Activated gamma-delta T cell treated with anti-CD3 and anti-CD28 coated beads, Interleukin-2, amount 50 U/mL, for 16 hours (primary cell): Measurements from ENCODE around the gene BCORL1.

Experiments
- DNase-seq: peaks from one replicate; pipeline ENCODE4 v3.0.0-alpha.2; 2020; ENCODE audit warnings: low read depth

BCORL1 gene

GRCh38 chrX:130012683-130013082 lies 30.2 kb downstream of the BCORL1 start:
- no peak for DNase-seq

GRCh38 chrX:130013661-130014060 lies 31.2 kb downstream of the BCORL1 start:
- no peak for DNase-seq

DNA sequence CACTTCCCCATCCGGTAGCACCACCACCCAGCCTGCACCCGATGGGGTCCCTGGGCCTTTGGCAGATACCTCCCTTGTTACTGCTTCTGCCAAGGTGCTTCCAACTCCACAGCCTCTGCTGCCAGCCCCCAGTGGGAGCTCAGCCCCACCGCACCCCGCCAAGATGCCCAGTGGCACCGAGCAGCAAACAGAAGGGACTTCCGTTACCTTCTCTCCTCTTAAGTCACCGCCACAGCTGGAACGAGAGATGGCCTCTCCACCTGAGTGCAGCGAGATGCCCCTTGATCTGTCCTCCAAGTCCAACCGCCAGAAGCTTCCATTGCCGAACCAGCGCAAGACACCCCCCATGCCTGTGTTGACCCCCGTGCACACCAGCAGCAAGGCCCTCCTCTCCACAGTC lies 31.9 kb downstream of the BCORL1 start:
- no peak for DNase-seq

DNA sequence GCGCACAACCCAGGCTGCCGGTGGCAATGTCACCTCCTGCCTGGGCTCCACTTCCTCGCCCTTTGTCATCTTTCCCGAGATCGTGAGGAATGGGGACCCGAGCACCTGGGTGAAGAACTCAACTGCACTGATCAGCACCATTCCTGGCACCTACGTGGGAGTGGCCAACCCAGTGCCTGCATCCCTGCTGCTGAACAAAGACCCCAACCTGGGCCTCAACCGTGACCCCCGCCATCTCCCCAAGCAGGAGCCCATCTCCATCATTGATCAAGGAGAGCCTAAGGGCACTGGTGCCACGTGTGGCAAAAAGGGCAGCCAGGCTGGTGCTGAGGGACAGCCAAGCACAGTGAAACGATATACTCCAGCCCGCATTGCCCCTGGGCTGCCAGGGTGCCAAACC lies 32.3 kb downstream of the BCORL1 start:
- no peak for DNase-seq

GRCh38 chrX:130015181-130015580 lies 32.7 kb downstream of the BCORL1 start:
- DNase-seq = no peak

DNA sequence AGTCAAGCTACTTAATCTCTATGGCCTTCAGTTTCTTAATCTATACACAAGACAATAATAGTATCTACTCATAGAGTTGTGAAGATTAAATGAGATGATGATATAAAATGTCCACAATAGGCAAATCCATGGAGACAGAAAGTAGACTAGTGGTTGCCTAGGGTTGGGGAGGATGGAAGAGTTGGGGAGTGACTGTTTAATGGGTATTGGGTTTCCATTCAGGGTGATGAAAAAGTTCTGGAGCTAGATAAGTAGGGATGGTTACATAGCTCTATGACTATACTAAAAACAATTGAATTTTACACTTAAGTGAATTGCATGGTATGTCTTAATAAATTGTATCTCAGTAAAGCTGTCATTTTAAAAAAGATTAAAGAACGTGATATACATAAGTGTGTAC lies 35.7 kb downstream of the BCORL1 start:
- DNase-seq = no peak

GRCh38 chrX:130020661-130021324 lies 38.4 kb downstream of the BCORL1 start:
- DNase-seq = no peak

GRCh38 chrX:130024127-130024526 lies 41.7 kb downstream of the BCORL1 start:
- DNase-seq = peak; percentile 52

GRCh38 chrX:130025256-130025655 lies 42.8 kb downstream of the BCORL1 start:
- no peak for DNase-seq

DNA sequence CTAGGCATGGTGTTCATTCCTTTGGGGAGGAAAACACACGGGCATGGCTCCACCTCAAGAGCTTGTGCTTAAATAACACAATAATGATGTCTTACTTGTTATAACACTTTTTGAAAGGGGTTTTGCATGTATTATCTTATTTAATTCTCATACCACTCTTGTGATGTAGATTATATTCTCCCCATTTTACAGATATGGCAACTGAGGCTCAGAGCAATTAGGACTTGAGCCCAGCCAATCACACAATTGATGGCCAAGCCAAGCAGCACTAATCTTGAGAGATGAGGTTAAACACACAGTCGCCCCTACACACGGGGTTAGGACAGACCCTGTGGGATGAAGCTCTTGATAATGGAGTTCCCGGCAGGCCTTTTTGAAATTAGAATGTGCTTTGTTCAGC lies 45.1 kb downstream of the BCORL1 start:
- no peak for DNase-seq

- peak; percentile 20 for DNase-seq
Observed at GRCh38 chrX:130028196-130028595, 45.8 kb downstream of the BCORL1 start.

DNA sequence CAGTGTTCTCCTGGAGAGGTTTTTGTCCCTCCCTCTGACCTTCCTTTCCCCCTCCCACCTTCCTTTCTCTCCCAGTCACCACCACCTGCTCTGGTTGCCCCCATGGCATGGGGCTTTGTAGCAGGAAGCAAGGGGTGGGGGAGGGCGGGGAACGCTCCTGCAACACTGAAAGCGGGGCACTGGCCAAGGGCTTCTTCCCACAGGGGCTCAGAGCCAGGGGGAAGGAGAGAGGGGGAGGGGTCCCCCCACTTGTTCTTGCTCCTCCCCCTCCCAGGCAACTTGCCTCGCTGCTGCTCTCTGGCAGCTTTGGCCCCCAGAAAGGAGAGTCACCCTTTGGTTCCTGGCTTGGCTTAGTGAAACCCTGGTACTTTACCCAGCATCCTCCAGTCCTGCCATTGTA lies 48.4 kb downstream of the BCORL1 start:
- no peak for DNase-seq

GRCh38 chrX:130032552-130032951 lies 50.1 kb downstream of the BCORL1 start:
- no peak for DNase-seq

- no peak for DNase-seq
Observed at GRCh38 chrX:130034178-130034577, 51.7 kb downstream of the BCORL1 start.

DNA sequence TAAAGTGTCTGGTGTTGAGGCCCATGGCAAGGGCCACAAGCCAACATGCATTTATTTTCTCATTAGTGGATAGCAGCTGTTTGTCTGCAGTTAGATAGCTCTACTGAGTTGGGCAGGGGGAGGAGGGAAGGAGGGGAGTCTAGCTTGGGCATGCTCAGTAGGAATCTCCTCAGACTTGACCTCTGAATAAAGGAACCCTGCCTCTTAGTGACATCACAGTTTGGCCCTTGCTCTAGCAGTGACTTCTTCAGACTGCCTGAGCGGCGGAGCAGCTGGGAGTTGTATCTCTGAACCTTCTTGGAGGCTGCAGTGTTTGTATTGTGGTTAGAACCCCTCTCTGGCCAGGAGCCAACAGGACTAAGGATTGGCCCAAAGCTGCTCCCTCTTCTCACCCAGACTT lies 57.4 kb downstream of the BCORL1 start:
- no peak for DNase-seq

GRCh38 chrX:130047416-130047815 lies 65.0 kb downstream of the BCORL1 start:
- DNase-seq = no peak

DNA sequence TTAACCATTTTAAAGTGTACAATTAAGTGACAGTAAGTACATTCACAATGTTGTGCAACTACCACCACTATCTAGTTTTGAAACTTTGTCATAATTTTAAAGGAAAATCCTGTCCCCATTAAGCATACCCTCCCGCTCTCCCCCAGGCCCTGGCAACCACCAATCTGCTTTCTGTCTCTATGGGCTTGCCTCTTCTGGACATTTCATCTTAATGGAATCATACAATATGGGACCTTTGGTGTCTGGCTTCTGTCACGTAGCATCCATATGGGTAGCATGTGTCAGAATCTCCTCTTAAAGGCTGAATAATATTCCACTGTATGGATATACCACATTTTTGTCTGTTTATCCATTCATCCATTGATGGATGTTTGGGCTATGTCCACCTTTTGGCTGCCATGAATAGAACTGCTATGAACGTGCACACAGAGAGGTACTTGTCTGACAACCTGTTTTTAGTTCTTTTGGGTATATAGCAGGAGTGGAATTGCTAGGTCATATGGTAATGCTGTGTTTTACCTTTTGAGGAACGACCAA lies 66.3 kb downstream of the BCORL1 start:
- DNase-seq = no peak

DNA sequence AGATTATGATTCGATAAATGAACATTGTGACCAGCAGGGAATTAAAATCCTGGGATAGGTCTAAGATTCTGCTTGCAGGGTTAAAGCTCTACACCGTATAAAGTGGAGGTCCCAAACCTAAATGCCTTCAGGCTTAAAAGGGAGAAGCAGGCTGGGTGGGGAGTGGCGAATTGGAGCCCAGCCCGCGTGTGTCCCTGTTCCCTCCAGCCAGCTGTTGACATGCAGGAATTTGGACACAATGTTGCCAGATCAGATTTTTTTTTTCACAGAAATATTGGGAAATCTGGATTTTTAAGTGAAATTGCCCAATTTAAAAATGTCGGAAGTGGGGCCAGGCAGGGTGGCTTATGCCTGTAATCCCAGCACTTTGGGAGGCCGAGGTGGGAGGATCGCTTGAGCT lies 67.4 kb downstream of the BCORL1 start:
- DNase-seq = no peak

DNA sequence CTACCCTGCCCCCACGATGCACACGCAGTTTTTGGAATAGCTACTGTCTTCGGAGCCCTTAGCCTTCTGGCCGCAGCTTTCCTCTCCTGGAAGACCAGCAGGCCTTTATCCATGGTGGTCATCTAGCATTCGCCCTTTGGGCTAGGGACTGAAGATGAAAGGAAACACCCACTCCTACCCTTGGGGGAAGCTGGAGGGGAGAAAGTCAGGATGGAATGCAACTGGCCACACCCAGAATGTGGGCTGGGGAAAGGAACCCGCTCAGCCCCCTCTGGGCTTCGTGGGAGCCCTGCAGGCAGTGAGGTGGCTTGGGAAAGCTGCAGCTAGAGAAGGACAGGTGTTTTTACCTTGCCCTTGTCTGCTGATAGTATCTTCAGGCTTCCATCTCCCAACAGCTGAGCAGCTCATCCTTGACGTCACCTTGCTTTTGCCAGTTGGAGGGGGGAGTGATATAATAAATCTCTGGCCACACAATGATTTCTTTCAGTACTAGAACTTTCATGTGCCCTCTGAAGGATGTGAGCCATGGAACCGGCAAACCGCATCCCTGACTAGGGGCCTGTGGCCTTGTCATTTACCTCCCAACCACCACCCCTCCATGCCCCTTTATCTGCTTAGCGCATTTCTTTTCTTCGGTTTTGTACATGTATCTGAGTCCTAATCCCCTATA lies 68.9 kb downstream of the BCORL1 start:
- no peak for DNase-seq

- no peak for DNase-seq
Observed at GRCh38 chrX:130053236-130053635, 70.8 kb downstream of the BCORL1 start.

- DNase-seq = no peak
Observed at GRCh38 chrX:130055103-130055502, 72.7 kb downstream of the BCORL1 start.

DNA sequence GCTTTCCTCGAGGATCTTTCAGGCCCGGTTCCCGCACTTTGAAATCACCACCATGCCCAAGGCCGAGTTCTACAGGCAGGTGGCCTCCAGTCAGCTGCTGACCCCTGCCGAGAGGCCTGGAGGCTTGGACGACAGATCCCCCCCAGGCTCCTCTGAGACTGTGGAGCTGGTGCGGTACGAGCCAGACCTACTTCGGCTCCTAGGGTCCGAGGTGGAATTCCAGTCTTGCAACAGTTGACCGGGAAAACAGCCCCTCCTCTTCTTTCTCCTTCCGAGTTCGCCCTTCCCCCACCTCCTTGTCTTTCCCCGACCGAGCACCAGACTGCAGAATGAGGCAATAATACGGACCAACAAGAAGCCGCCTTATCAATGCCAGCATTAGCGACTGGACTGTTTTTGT lies 73.5 kb downstream of the BCORL1 start:
- no peak for DNase-seq

- DNase-seq = no peak
Observed at GRCh38 chrX:130057209-130057608, 74.8 kb downstream of the BCORL1 start.

DNA sequence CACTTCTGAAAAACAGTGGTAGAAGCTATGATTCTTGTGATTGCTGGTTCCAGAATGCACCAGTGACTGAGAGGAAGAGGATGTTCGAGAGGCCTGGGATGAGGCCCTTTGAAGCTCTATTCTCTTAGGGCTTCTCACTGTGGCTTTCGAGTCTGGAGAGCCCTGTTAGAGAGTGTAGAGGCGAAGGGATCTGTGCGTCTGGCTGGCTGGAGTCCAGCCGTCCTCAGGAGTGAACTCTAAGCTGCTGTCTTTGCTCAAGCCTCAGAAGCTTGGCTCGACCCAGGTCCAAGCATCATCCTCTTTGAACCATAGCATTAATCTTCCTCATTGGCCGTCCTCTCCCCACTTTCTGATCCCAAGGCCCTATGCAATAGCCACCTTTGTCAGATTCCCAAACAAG lies 76.2 kb downstream of the BCORL1 start:
- no peak for DNase-seq
